ENCODE results near the gene FUBP3.

DNA sequence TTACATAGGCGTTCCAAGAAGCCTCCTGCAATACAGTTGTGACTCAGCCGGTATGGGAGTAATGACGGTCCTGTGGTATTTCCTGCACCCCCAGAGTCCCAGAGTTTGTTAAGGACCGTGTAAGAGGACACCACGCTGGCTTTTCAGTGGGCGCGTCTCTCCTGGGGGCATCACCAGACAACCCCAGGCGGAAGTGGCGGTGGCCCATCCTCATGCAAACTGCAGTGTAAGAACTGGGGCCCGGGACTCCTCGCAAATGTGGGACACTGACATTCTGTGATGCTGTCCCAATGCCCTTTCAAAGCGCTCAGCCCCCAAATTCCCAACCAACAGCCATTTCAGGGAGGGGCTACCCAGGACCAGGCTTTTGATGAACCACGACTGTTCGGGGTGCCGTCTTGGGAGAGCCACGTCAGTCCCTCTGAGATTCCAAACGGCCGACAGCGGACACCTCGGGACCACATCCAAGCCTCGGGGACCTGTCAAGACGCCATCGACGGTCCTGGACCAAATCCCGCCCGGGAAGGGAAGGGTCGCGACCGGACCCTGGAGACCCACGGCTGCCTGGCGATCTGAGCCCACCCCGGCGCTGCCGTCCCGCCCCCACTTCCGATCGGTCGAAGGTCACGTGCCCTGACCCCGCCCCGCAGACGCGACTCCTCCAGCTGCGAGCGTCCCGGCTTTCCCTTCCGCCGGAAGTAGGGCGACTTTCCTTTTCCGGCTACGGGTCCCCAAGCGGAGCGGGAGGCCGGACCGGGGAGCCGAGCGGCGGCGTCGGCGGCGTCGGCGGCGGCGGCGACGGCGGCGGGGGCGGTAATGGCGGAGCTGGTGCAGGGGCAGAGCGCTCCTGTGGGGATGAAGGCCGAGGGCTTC, at the start of gene FUBP3:
- TF ChIP-seq ZFX (IDR thresholded peaks at IDR 0.05; ENCODE audit: borderline replicate concordance) (no peak), CTCF (IDR thresholded peaks at IDR 0.05) (no peak)
